Femur (tissue), 1 donor: ENCODE data around the gene OTOP2.

Source experiments
- DNase-seq: peaks from one replicate; pipeline ENCODE4 v3.0.0-alpha.2; 2017

Gene OTOP2

GRCh38 chr17:74924250-74924948 lies at the start of gene OTOP2:
Gene OTOP2, plus strand, starts transcription at chr17:74924273. Its CDS starts 360 bp downstream, at chr17:74924633.
- no peak for DNase-seq

GRCh38 chr17:74874615-74875037 lies 49.4 kb upstream of the OTOP2 start:
- DNase-seq, result no peak

- DNase-seq, result no peak
These were observed 48.7 kb upstream of the OTOP2 start for GRCh38 chr17:74875155-74875976.

- no peak for DNase-seq
These were observed 48.0 kb upstream of the OTOP2 start for GRCh38 chr17:74875977-74876593.

GRCh38 chr17:74877592-74878548 lies 46.2 kb upstream of the OTOP2 start:
- no peak for DNase-seq

GRCh38 chr17:74878658-74879057 lies 45.4 kb upstream of the OTOP2 start:
- DNase-seq, result no peak

- DNase-seq, result no peak
These were observed 44.8 kb upstream of the OTOP2 start for GRCh38 chr17:74879308-74879707.

- no peak for DNase-seq
These were observed 43.0 kb upstream of the OTOP2 start for GRCh38 chr17:74881073-74881472.

- DNase-seq, result no peak
These were observed 41.4 kb upstream of the OTOP2 start for GRCh38 chr17:74882517-74883240.

GRCh38 chr17:74883241-74883745 lies 40.8 kb upstream of the OTOP2 start:
- no peak for DNase-seq

- DNase-seq, result no peak
These were observed 35.6 kb upstream of the OTOP2 start for GRCh38 chr17:74888469-74888868.

- DNase-seq, result no peak
These were observed 33.5 kb upstream of the OTOP2 start for GRCh38 chr17:74890554-74890953.

GRCh38 chr17:74892013-74892841 lies 31.8 kb upstream of the OTOP2 start:
- no peak for DNase-seq

GRCh38 chr17:74892974-74893911 lies 30.8 kb upstream of the OTOP2 start, which contains the start of gene FADS6:
Gene FADS6, minus strand, starts transcription at chr17:74893633. Its CDS starts 38 bp downstream, at chr17:74893595.
- no peak for DNase-seq

- DNase-seq, result no peak
These were observed 30.0 kb upstream of the OTOP2 start for GRCh38 chr17:74893936-74894671.

GRCh38 chr17:74898376-74898946 lies 25.6 kb upstream of the OTOP2 start:
- DNase-seq, result no peak

GRCh38 chr17:74900208-74900607 lies 23.9 kb upstream of the OTOP2 start:
- DNase-seq, result no peak
